ENCODE data around the gene ANKRD52.

GRCh38 chr12:56205445-56205844 is 52.7 kb downstream of the ANKRD52 start:
- TF ChIP-seq CTCF (IDR thresholded peaks at IDR 0.05; ENCODE audit: extremely low read depth in 1 of 2, insufficient read depth in 1 of 2, low read depth in 1 of 2, low read length in 2 of 2) (peak in 1 of 2 donors; percentile 31), FOS (IDR thresholded peaks at IDR 0.05; ENCODE audit: borderline replicate concordance, insufficient read depth, low read length) (no peak), POLR2A (IDR thresholded peaks at IDR 0.05; ENCODE audit: low read depth, low read length) (no peak), MAX (IDR thresholded peaks at IDR 0.05; ENCODE audit: insufficient read depth, insufficient read length) (no peak), POLR2AphosphoS5 (IDR thresholded peaks at IDR 0.05; ENCODE audit: insufficient read depth, low read depth, low read length) (no peak), EZH2 (IDR thresholded peaks at IDR 0.05; ENCODE audit: borderline replicate concordance, low read depth, low read length, severe bottlenecking) (no peak), JUN (IDR thresholded peaks at IDR 0.05; ENCODE audit: borderline replicate concordance, insufficient read depth, insufficient read length, low read depth) (no peak)
